ENCODE results near the gene CLSTN2.

The CLSTN2 gene

DNA sequence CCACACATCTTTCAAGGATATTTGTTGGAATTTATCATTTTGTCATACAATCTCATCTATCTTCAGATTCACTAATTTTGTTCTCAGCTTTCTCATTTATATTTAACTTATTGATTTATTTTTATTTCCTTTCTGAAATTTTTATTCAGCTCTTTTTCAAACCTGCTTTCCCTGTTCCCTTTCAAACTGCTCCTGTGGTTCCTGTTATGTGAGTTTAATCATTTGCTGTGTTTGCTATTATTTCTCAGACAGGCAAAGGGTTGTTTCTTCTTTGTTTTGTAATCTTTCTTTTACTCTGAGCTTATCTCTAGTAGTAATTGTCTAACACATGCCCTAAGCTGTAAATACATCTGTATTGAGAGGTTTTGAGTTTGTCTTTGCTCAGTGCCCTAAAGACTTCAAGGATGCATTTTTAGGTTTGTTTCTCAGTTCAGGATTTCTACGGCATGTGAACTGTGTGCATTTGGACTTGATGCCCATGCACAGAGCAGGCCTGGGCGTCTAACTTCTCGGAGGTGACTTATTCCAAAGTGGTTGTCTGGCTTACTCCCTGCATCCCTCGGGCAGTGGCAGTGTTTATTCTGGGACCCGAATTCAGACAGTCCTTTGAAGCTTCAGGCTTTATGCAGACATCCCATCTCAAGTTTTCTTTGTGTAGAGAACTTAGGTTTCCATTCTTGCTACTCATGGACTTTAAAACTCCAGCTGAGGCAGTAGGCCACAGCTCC is 587.8 kb downstream of the CLSTN2 start:
- Histone ChIP-seq H3K9me3 (replicated peaks; ENCODE audit: low read length) (no peaks in the 10 kb centered on the region), H3K4me1 (ENCODE audit: control insufficient read depth, insufficient read depth, low read length) (peaks cover 7% of the 10 kb centered on the region), H3K27me3 (ENCODE audit: control insufficient read depth, insufficient read depth, low read length) (no peaks in the 10 kb centered on the region), H3K4me3 (ENCODE audit: low read length) (no peak overlapping the region), H3K36me3 (ENCODE audit: insufficient read depth, low read length) (no peaks in the 10 kb centered on the region), H3K4me2 (ENCODE audit: low read length) (no peak overlapping the region), H3K9ac (ENCODE audit: low read depth, low read length) (no peak overlapping the region)

DNA sequence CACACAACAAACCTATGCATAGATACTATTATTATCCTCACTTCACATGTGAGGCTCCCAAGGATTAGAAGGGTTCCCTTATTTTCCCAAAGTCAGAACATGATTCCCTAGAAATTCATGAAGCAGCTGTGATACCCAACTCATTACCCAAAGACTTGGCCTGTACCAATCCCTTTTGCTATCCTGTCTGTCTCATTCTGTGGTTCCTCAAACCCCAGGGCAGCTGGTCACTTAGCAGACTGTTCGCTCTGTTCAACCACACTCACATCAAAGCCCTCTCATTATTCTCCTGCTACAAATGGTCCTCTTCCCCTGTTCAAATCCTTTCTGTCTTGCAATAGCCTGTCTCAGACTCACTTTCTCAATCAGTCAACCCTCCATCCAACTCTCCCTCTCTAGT is 588.6 kb downstream of the CLSTN2 start:
- Histone ChIP-seq H3K9ac (ENCODE audit: low read depth, low read length) (no peak overlapping the region), H3K36me3 (ENCODE audit: insufficient read depth, low read length) (no peaks in the 10 kb centered on the region), H3K27me3 (ENCODE audit: control insufficient read depth, insufficient read depth, low read length) (no peaks in the 10 kb centered on the region), H3K4me3 (ENCODE audit: low read length) (no peak overlapping the region), H3K4me1 (ENCODE audit: control insufficient read depth, insufficient read depth, low read length) (peaks cover 7% of the 10 kb centered on the region), H3K4me2 (ENCODE audit: low read length) (no peak overlapping the region), H3K9me3 (replicated peaks; ENCODE audit: low read length) (no peaks in the 10 kb centered on the region)

- Histone ChIP-seq H3K4me2 (ENCODE audit: low read length) (no peak overlapping the region), H3K9me3 (replicated peaks; ENCODE audit: low read length) (no peaks in the 10 kb centered on the region), H3K4me1 (ENCODE audit: control insufficient read depth, insufficient read depth, low read length) (peaks cover 25% of the 10 kb centered on the region), H3K9ac (ENCODE audit: low read depth, low read length) (no peak overlapping the region), H3K4me3 (ENCODE audit: low read length) (no peak overlapping the region), H3K27me3 (ENCODE audit: control insufficient read depth, insufficient read depth, low read length) (no peaks in the 10 kb centered on the region), H3K36me3 (ENCODE audit: insufficient read depth, low read length) (no peaks in the 10 kb centered on the region)
Observed at GRCh38 chr3:140527156-140527555, 592.2 kb downstream of the CLSTN2 start.

DNA sequence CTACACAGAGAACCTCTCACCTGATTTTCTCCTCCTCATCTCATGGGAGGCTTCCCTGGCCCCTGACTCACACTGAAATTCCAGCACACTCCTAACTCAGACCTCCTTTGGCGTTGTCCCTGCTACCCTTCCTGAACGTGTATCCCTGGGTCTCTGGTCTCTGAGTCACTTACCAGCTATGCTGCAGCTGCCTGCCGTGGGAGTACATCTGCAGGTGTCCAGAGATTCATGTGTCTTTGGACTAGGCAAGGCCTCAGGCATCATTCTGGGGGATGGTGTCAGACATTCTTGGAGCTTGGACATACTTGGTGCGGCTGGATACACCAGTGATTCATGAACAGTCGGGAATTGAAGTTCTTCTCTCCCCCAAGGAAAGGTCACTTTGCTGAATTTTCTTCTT is 594.1 kb downstream of the CLSTN2 start:
- H3K9me3 ChIP-seq (replicated peaks; ENCODE audit: low read length) = no peaks in the 10 kb centered on the region
- no peak overlapping the region for H3K4me3 ChIP-seq (ENCODE audit: low read length)
- H3K27me3 ChIP-seq (ENCODE audit: control insufficient read depth, insufficient read depth, low read length) = no peaks in the 10 kb centered on the region
- peak overlapping the region; percentile 14 for H3K9ac ChIP-seq (ENCODE audit: low read depth, low read length)
- H3K4me1 ChIP-seq (ENCODE audit: control insufficient read depth, insufficient read depth, low read length) = peaks cover 25% of the 10 kb centered on the region
- no peaks in the 10 kb centered on the region for H3K36me3 ChIP-seq (ENCODE audit: insufficient read depth, low read length)
- no peak overlapping the region for H3K4me2 ChIP-seq (ENCODE audit: low read length)

GRCh38 chr3:140529558-140529957 is 594.6 kb downstream of the CLSTN2 start:
- no peak overlapping the region for H3K4me3 ChIP-seq (ENCODE audit: low read length)
- peak overlapping the region; percentile 14 for H3K9ac ChIP-seq (ENCODE audit: low read depth, low read length)
- H3K4me2 ChIP-seq (ENCODE audit: low read length) = peak overlapping the region; percentile 36
- H3K9me3 ChIP-seq (replicated peaks; ENCODE audit: low read length) = no peaks in the 10 kb centered on the region
- H3K4me1 ChIP-seq (ENCODE audit: control insufficient read depth, insufficient read depth, low read length) = peaks cover 25% of the 10 kb centered on the region
- H3K27me3 ChIP-seq (ENCODE audit: control insufficient read depth, insufficient read depth, low read length) = no peaks in the 10 kb centered on the region
- no peaks in the 10 kb centered on the region for H3K36me3 ChIP-seq (ENCODE audit: insufficient read depth, low read length)

DNA sequence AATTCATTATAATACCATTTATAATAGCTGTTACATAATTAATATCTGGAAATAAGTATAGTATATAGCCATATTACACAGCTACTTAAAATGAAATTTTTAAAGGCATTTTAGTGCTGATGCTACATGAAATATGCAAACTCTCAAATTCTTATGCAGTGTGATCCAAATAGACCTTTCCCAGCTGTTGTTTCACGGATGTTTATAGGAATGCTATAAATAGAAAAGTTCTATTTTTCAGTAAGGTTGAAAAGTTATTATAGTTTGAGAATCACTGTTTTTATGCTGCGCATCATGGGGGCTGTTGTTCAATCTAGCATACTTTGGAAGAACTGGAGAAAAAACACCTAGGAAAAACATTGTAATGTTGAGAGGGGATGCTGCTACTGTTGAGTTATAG is 595.1 kb downstream of the CLSTN2 start:
- Histone ChIP-seq H3K9me3 (replicated peaks; ENCODE audit: low read length) (no peaks in the 10 kb centered on the region), H3K36me3 (ENCODE audit: insufficient read depth, low read length) (no peaks in the 10 kb centered on the region), H3K4me2 (ENCODE audit: low read length) (no peak overlapping the region)

GRCh38 chr3:140530603-140531002 is 595.6 kb downstream of the CLSTN2 start:
- Histone ChIP-seq H3K9ac (ENCODE audit: low read depth, low read length) (no peak overlapping the region), H3K27me3 (ENCODE audit: control insufficient read depth, insufficient read depth, low read length) (no peaks in the 10 kb centered on the region), H3K36me3 (ENCODE audit: insufficient read depth, low read length) (no peaks in the 10 kb centered on the region), H3K4me3 (ENCODE audit: low read length) (no peak overlapping the region), H3K9me3 (replicated peaks; ENCODE audit: low read length) (no peaks in the 10 kb centered on the region), H3K4me2 (ENCODE audit: low read length) (no peak overlapping the region), H3K4me1 (ENCODE audit: control insufficient read depth, insufficient read depth, low read length) (peaks cover 25% of the 10 kb centered on the region)

More for the DNA sequence above, 595.1 kb downstream of the CLSTN2 start:
- H3K4me1 ChIP-seq (ENCODE audit: control insufficient read depth, insufficient read depth, low read length) = peaks cover 25% of the 10 kb centered on the region
- no peaks in the 10 kb centered on the region for H3K27me3 ChIP-seq (ENCODE audit: control insufficient read depth, insufficient read depth, low read length)
- H3K9ac ChIP-seq (ENCODE audit: low read depth, low read length) = no peak overlapping the region
- no peak overlapping the region for H3K4me3 ChIP-seq (ENCODE audit: low read length)

DNA sequence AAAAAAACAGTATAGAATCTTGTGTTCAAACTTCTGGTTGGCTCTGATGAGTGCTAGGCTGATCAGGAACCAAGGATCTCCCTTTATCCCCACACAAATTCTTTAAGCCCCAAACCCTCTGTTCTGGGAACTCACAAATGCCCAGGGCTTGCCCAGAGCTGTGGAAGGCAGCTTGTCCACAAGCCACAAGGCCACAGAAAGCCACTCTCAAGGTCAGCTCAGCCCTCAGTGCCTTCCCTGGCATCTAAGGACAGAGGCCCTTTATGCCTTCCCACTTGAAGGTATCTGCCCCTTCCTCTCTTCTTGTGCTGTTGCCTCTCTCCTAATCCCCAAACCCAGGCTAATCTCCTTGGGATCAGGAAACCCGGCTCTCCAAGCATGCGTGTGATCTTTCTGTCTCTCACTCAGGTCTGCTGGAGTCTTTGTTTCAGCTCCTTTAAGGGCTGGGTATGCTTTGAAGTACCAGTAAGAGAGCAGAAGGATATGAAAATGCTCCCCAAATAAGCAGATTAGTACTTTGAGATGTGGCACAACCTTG is 597.9 kb downstream of the CLSTN2 start:
- Histone ChIP-seq H3K4me1 (ENCODE audit: control insufficient read depth, insufficient read depth, low read length) (peaks cover 19% of the 10 kb centered on the region), H3K4me3 (ENCODE audit: low read length) (no peak overlapping the region), H3K4me2 (ENCODE audit: low read length) (no peak overlapping the region), H3K36me3 (ENCODE audit: insufficient read depth, low read length) (no peaks in the 10 kb centered on the region), H3K27me3 (ENCODE audit: control insufficient read depth, insufficient read depth, low read length) (no peaks in the 10 kb centered on the region), H3K9ac (ENCODE audit: low read depth, low read length) (no peak overlapping the region), H3K9me3 (replicated peaks; ENCODE audit: low read length) (no peaks in the 10 kb centered on the region)

GRCh38 chr3:140536926-140537726 is 602.1 kb downstream of the CLSTN2 start:
- Histone ChIP-seq H3K4me2 (ENCODE audit: low read length) (no peak overlapping the region), H3K9ac (ENCODE audit: low read depth, low read length) (no peak overlapping the region), H3K4me3 (ENCODE audit: low read length) (no peak overlapping the region), H3K36me3 (ENCODE audit: insufficient read depth, low read length) (no peaks in the 10 kb centered on the region), H3K4me1 (ENCODE audit: control insufficient read depth, insufficient read depth, low read length) (no peaks in the 10 kb centered on the region), H3K9me3 (replicated peaks; ENCODE audit: low read length) (no peaks in the 10 kb centered on the region), H3K27me3 (ENCODE audit: control insufficient read depth, insufficient read depth, low read length) (no peaks in the 10 kb centered on the region)

- no peaks in the 10 kb centered on the region for H3K9me3 ChIP-seq (replicated peaks; ENCODE audit: low read length)
- H3K36me3 ChIP-seq (ENCODE audit: insufficient read depth, low read length) = no peaks in the 10 kb centered on the region
- no peaks in the 10 kb centered on the region for H3K4me1 ChIP-seq (ENCODE audit: control insufficient read depth, insufficient read depth, low read length)
- H3K9ac ChIP-seq (ENCODE audit: low read depth, low read length) = no peak overlapping the region
- no peak overlapping the region for H3K4me3 ChIP-seq (ENCODE audit: low read length)
- no peaks in the 10 kb centered on the region for H3K27me3 ChIP-seq (ENCODE audit: control insufficient read depth, insufficient read depth, low read length)
- H3K4me2 ChIP-seq (ENCODE audit: low read length) = no peak overlapping the region
Observed at GRCh38 chr3:140537727-140538082, 602.7 kb downstream of the CLSTN2 start.

DNA sequence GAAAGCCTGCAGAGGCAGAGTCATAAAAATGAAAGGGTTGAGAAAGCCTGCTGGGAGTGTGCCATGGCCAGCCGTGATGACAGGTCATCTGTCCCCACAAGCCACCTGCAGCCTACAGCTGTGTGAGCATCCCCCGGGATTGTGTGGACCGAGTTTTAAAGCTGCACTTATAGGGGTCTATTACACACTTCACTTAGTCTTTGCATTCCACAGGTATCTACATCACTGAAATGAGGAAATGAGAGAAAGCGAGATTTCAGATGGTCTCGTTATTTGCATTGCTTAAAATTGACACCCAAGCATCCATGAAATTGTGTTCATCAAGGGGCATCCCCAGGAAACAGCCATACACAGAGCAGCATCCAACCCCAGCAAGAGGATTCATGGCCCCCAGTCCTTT is 605.3 kb downstream of the CLSTN2 start:
- H3K9me3 ChIP-seq (replicated peaks; ENCODE audit: low read length) = no peaks in the 10 kb centered on the region
- no peaks in the 10 kb centered on the region for H3K27me3 ChIP-seq (ENCODE audit: control insufficient read depth, insufficient read depth, low read length)
- H3K36me3 ChIP-seq (ENCODE audit: insufficient read depth, low read length) = no peaks in the 10 kb centered on the region
- no peak overlapping the region for H3K9ac ChIP-seq (ENCODE audit: low read depth, low read length)
- no peak overlapping the region for H3K4me3 ChIP-seq (ENCODE audit: low read length)
- no peak overlapping the region for H3K4me2 ChIP-seq (ENCODE audit: low read length)
- H3K4me1 ChIP-seq (ENCODE audit: control insufficient read depth, insufficient read depth, low read length) = no peaks in the 10 kb centered on the region
